HepG2 (cell line): ENCODE measurements around the gene FMR1. TPM values are rescaled to one million over a fixed set of nuclear protein-coding genes. Genes with fewer than 3 reads are reported as not detected.

ENCODE experiments used
- CBX1 ChIP-seq: IDR thresholded peaks from one replicate; pipeline ENCODE4 v1.6.1; 2016; ENCODE audit warnings: antibody characterized with exemption, low read depth
- CHD4 ChIP-seq: fragments of 200-600 bp; sonication (generic); IDR thresholded peaks from 2 replicates; pipeline ENCODE4 v1.7.0; 2017; ENCODE audit warnings: mild to moderate bottlenecking, low read length, borderline replicate concordance
- CREM ChIP-seq, 2 experiments: sonication (generic) in 1 of 2; formaldehyde crosslinking in 1 of 2; IDR thresholded peaks; 2 replicates each; pipeline versions ENCODE4 v1.4.0 to v1.6.1; 2016 to 2020; ENCODE audit warnings: antibody characterized with exemption in 1 of 2, mild to moderate bottlenecking in 1 of 2, missing genetic modification reagents in 1 of 2
- FOSL2 ChIP-seq: sonication (generic); formaldehyde crosslinking; IDR thresholded peaks from 2 replicates; pipeline ENCODE4 v1.4.0; 2020; ENCODE audit warnings: missing genetic modification reagents
- FOXJ3 ChIP-seq: sonication (generic); formaldehyde crosslinking; IDR thresholded peaks from 2 replicates; pipeline ENCODE4 v1.4.0; 2020; ENCODE audit warnings: missing genetic modification reagents, mild to moderate bottlenecking, borderline replicate concordance
- HCFC1 ChIP-seq: fragments of 150-350 bp; IDR thresholded peaks from 2 replicates; pipeline ENCODE4 v1.6.1; 2014; ENCODE audit warnings: low read depth, low read length
- ISL2 ChIP-seq: sonication (generic); formaldehyde crosslinking; IDR thresholded peaks from 2 replicates; pipeline ENCODE4 v1.5.0; 2020; ENCODE audit warnings: missing genetic modification reagents
- NONO ChIP-seq, 2 experiments: fragments of 450-650 bp in 1 of 2; sonication (generic) in 1 of 2; formaldehyde crosslinking in 1 of 2; IDR thresholded peaks in 1 of 2; conservative IDR thresholded peaks in 1 of 2; 2 replicates each; pipeline versions ENCODE4 v1.6.1 to v1.8.0; 2017 to 2022; ENCODE audit warnings: mild to moderate bottlenecking in 1 of 2, missing genetic modification reagents in 1 of 2, moderate library complexity in 1 of 2
- NRL ChIP-seq: sonication (generic); formaldehyde crosslinking; IDR thresholded peaks from 2 replicates; pipeline ENCODE4 v1.5.0; 2020; ENCODE audit warnings: missing genetic modification reagents, mild to moderate bottlenecking, moderate library complexity, borderline replicate concordance
- RARA ChIP-seq: IDR thresholded peaks from 2 replicates; pipeline ENCODE4 v1.6.1; 2016; ENCODE audit warnings: missing genetic modification reagents, missing compliant biosample characterization
- SOX6 ChIP-seq, 2 experiments: fragments of 450-650 bp in 1 of 2; sonication (generic) in 1 of 2; formaldehyde crosslinking in 1 of 2; IDR thresholded peaks; 2 replicates each; pipeline versions ENCODE4 v1.4.0 to v1.6.1; 2017 to 2020; ENCODE audit warnings: antibody characterized with exemption in 1 of 2, mild to moderate bottlenecking in 1 of 2, missing genetic modification reagents in 1 of 2
- ZFP62 ChIP-seq: sonication (generic); formaldehyde crosslinking; IDR thresholded peaks from 2 replicates; pipeline ENCODE4 v1.4.0; 2020; ENCODE audit warnings: missing genetic modification reagents
- polyA plus RNA-seq, 8 experiments: library from polyadenylated mRNA; depleted of rRNA in 3 of 8; stranded (reverse) in 7 of 8; unstranded in 1 of 8; fragments of >200 nt; fragmentation: Illumina TruSeq in 4 of 8; extraction: Trizol in 4 of 8; gene quantifications; 2 replicates each; pipeline versions ENCODE4 v1.2.1 to v1.2.3, GENCODE V29; 2011 to 2016; ENCODE audit warnings: low read depth in 4 of 8, missing spikeins in 1 of 8, mixed read lengths in 1 of 8; ENCODE audit not compliant: insufficient read depth in 1 of 8
- total RNA-seq, 5 experiments: library from RNA; depleted of rRNA; stranded (reverse); fragments of >200 nt; fragmentation: Illumina TruSeq; extraction: Trizol; gene quantifications; 2 replicates each; pipeline ENCODE4 v1.2.3, GENCODE V29; 2016; ENCODE audit warnings: low read depth in 1 of 5
- TF ChIP-seq, protein P1 (sequence below): IDR thresholded peaks from 2 replicates; pipeline ENCODE4 v1.4.0; 2020; ENCODE audit warnings: mild to moderate bottlenecking, missing genetic modification reagents
- TF ChIP-seq, protein P2 (sequence below): sonication (generic); formaldehyde crosslinking; IDR thresholded peaks from 2 replicates; pipeline ENCODE4 v1.4.0; 2020; ENCODE audit warnings: mild to moderate bottlenecking, low read depth, missing genetic modification reagents
- TF ChIP-seq, protein P3 (sequence below): sonication (generic); formaldehyde crosslinking; IDR thresholded peaks from 2 replicates; pipeline ENCODE4 v1.4.0; 2020; ENCODE audit warnings: mild to moderate bottlenecking, missing genetic modification reagents
- TF ChIP-seq, protein P4 (sequence below): sonication (generic); formaldehyde crosslinking; IDR thresholded peaks from 2 replicates; pipeline ENCODE4 v1.4.0; 2020; ENCODE audit warnings: mild to moderate bottlenecking, missing genetic modification reagents
- TF ChIP-seq, protein P5 (sequence below): sonication (generic); formaldehyde crosslinking; IDR thresholded peaks from 2 replicates; pipeline ENCODE4 v1.5.1; 2020; ENCODE audit warnings: mild to moderate bottlenecking, missing genetic modification reagents, borderline replicate concordance

FMR1 gene
- total and polyA plus RNA-seq, 2 of the 13 experiments (the other 11 are each of a cell fraction or from before 2014, with no cell fraction given): 27.8 to 49.6 TPM

DNA sequence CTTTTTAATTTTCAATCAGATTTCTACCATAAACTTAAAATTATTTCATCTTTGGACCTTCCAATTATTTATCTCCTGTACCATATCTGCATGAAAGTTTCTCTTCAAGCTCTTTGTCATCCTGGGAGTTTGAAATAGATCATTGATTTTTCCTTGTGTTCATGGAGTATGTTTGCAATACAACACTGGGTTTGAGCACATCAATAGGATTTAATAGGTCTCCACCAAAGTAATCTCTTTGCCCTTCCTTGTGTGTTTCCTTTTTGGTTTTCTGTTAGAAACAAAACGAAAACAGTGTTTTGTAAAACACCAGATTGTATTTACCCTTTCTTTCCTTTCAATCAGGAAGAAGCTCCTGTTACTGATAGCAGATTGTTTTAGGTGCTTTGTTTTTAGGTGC, 11.9 kb downstream of the FMR1 start (continued):
- TF ChIP-seq, protein P1, sequence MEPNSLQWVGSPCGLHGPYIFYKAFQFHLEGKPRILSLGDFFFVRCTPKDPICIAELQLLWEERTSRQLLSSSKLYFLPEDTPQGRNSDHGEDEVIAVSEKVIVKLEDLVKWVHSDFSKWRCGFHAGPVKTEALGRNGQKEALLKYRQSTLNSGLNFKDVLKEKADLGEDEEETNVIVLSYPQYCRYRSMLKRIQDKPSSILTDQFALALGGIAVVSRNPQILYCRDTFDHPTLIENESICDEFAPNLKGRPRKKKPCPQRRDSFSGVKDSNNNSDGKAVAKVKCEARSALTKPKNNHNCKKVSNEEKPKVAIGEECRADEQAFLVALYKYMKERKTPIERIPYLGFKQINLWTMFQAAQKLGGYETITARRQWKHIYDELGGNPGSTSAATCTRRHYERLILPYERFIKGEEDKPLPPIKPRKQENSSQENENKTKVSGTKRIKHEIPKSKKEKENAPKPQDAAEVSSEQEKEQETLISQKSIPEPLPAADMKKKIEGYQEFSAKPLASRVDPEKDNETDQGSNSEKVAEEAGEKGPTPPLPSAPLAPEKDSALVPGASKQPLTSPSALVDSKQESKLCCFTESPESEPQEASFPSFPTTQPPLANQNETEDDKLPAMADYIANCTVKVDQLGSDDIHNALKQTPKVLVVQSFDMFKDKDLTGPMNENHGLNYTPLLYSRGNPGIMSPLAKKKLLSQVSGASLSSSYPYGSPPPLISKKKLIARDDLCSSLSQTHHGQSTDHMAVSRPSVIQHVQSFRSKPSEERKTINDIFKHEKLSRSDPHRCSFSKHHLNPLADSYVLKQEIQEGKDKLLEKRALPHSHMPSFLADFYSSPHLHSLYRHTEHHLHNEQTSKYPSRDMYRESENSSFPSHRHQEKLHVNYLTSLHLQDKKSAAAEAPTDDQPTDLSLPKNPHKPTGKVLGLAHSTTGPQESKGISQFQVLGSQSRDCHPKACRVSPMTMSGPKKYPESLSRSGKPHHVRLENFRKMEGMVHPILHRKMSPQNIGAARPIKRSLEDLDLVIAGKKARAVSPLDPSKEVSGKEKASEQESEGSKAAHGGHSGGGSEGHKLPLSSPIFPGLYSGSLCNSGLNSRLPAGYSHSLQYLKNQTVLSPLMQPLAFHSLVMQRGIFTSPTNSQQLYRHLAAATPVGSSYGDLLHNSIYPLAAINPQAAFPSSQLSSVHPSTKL: peak; percentile 55
- peak; percentile 41; the same call in 1 of the 2 replicates for TF ChIP-seq CREM (IDR thresholded peaks at IDR 0.05)
- TF ChIP-seq CREM (CRISPR knock-in tag; IDR thresholded peaks at IDR 0.05): no peak
- TF ChIP-seq NONO (IDR thresholded peaks at IDR 0.05): no peak
- TF ChIP-seq NONO (CRISPR knock-in tag; conservative IDR thresholded peaks at IDR 0.05): no peak
- TF ChIP-seq CBX1: no peak
- TF ChIP-seq HCFC1: no peak
- TF ChIP-seq, protein P2, sequence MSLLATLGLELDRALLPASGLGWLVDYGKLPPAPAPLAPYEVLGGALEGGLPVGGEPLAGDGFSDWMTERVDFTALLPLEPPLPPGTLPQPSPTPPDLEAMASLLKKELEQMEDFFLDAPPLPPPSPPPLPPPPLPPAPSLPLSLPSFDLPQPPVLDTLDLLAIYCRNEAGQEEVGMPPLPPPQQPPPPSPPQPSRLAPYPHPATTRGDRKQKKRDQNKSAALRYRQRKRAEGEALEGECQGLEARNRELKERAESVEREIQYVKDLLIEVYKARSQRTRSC: no peak
- TF ChIP-seq NRL (CRISPR knock-in tag): no peak
- TF ChIP-seq, protein P3, sequence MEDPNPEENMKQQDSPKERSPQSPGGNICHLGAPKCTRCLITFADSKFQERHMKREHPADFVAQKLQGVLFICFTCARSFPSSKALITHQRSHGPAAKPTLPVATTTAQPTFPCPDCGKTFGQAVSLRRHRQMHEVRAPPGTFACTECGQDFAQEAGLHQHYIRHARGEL (CRISPR knock-in tag): no peak
- peak; percentile 63; the same call in 1 of the 2 replicates for TF ChIP-seq RARA (CRISPR knock-in tag)
- peak; percentile 32; the same call in 1 of the 2 replicates for TF ChIP-seq FOXJ3 (CRISPR knock-in tag)
- TF ChIP-seq CHD4: no peak
- TF ChIP-seq, protein P4, sequence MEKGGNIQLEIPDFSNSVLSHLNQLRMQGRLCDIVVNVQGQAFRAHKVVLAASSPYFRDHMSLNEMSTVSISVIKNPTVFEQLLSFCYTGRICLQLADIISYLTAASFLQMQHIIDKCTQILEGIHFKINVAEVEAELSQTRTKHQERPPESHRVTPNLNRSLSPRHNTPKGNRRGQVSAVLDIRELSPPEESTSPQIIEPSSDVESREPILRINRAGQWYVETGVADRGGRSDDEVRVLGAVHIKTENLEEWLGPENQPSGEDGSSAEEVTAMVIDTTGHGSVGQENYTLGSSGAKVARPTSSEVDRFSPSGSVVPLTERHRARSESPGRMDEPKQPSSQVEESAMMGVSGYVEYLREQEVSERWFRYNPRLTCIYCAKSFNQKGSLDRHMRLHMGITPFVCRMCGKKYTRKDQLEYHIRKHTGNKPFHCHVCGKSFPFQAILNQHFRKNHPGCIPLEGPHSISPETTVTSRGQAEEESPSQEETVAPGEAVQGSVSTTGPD (CRISPR knock-in tag): no peak
- no peak for TF ChIP-seq SOX6 (IDR thresholded peaks at IDR 0.05)
- peak; percentile 72 for TF ChIP-seq SOX6 (CRISPR knock-in tag; IDR thresholded peaks at IDR 0.05)
- TF ChIP-seq, protein P5, sequence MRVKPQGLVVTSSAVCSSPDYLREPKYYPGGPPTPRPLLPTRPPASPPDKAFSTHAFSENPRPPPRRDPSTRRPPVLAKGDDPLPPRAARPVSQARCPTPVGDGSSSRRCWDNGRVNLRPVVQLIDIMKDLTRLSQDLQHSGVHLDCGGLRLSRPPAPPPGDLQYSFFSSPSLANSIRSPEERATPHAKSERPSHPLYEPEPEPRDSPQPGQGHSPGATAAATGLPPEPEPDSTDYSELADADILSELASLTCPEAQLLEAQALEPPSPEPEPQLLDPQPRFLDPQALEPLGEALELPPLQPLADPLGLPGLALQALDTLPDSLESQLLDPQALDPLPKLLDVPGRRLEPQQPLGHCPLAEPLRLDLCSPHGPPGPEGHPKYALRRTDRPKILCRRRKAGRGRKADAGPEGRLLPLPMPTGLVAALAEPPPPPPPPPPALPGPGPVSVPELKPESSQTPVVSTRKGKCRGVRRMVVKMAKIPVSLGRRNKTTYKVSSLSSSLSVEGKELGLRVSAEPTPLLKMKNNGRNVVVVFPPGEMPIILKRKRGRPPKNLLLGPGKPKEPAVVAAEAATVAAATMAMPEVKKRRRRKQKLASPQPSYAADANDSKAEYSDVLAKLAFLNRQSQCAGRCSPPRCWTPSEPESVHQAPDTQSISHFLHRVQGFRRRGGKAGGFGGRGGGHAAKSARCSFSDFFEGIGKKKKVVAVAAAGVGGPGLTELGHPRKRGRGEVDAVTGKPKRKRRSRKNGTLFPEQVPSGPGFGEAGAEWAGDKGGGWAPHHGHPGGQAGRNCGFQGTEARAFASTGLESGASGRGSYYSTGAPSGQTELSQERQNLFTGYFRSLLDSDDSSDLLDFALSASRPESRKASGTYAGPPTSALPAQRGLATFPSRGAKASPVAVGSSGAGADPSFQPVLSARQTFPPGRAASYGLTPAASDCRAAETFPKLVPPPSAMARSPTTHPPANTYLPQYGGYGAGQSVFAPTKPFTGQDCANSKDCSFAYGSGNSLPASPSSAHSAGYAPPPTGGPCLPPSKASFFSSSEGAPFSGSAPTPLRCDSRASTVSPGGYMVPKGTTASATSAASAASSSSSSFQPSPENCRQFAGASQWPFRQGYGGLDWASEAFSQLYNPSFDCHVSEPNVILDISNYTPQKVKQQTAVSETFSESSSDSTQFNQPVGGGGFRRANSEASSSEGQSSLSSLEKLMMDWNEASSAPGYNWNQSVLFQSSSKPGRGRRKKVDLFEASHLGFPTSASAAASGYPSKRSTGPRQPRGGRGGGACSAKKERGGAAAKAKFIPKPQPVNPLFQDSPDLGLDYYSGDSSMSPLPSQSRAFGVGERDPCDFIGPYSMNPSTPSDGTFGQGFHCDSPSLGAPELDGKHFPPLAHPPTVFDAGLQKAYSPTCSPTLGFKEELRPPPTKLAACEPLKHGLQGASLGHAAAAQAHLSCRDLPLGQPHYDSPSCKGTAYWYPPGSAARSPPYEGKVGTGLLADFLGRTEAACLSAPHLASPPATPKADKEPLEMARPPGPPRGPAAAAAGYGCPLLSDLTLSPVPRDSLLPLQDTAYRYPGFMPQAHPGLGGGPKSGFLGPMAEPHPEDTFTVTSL (CRISPR knock-in tag): peak; percentile 45; the same call in 1 of the 2 replicates
- no peak for TF ChIP-seq FOSL2 (CRISPR knock-in tag)
- TF ChIP-seq ISL2 (CRISPR knock-in tag): peak; percentile 22; the same call in 1 of the 2 replicates
- no peak for TF ChIP-seq ZFP62 (CRISPR knock-in tag)
